Measurements from ENCODE around the gene MAP2K6. TPM values are rescaled to one million over a fixed set of nuclear protein-coding genes. Genes with fewer than 3 reads are reported as not detected.

The MAP2K6 gene
- total and polyA plus RNA-seq, 10 of the 15 experiments (the other 5 are each of a cell fraction or from before 2014, with no cell fraction given): 15.6 to 70.3 (median 22.9) TPM

DNA sequence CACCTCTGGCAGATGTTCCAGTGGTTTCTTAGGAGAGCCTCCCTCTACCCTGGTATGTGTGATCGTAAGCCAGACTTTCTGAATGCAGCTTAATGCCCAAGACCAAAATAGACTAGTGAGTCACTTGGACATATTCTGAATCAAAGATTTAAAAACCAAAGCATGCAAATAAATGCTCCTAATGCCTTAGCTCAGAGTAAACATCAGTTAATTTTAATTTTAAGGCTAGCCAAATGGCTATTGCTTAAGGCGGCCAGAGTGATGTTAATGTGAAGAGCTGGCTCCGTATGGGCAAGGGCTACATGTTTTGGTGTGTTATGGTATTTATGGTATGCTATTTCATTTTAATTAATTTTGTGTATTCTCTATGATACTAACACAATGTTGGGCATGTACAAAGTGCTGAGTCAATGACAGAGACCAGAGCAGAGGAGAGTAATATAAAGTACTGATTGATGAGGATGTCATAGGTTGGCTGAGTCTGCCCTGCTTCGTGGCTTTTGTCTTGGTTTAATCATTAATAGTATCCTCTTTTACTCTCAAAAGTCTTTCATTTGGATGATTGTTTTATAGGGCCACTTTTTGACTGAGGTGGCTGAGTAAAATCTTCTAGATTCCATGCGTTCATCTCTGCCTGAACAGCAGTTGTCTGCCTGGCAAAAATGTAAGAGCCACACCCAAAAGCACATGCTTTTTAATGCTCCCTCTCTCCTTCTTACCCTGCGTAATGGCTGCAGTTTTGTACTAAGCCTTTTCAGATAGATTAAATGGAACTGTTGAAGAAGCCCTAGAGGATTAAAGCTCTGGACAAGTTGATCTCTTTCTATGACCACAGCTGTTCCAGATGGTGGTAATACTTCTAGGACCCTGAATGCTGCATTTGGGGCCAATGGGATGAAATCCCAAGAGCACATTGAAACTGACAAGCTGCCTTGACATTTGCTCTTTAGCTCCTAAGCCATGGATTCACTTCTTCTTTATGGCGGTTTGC is 59.6 kb downstream of the MAP2K6 start:
- CTCF ChIA-PET: interaction anchor here (0.7 to 1.0 kb wide), 3 partner anchors 19 to 133 kb away, joined by 3 to 5 read pairs (median 3); no protein-coding TSS in a partner anchor
- no peaks in the 10 kb centered on the region for H3K9me3 ChIP-seq (replicated peaks; ENCODE audit: control insufficient read depth, insufficient read depth, low read length)
- no TSS peak for BruUV-seq (replicated peaks)
- POLR2A ChIA-PET: no interaction called here
- no peaks in the 10 kb centered on the region for H3K27me3 ChIP-seq (replicated peaks in 1 of 2; ENCODE audit: control insufficient read depth in 2 of 2, insufficient read depth in 2 of 2, low read length in 1 of 2)
- DNase-seq (ENCODE audit: low read depth, low spot score) (no peak), FAIRE-seq (no peak), ATAC-seq (0 out of 3 replicates have a peak, but pooled peaks have one; percentile 40)
- no peak overlapping the region for H3K9ac ChIP-seq (ENCODE audit: control insufficient read depth, insufficient read depth, low read length)
- H3K27ac ChIP-seq (ENCODE audit: control insufficient read depth, insufficient read depth): no peak overlapping the region
- H4K20me1 ChIP-seq (ENCODE audit: control insufficient read depth, insufficient read depth): no peaks in the 10 kb centered on the region
- H3K36me3 ChIP-seq (ENCODE audit: control insufficient read depth in 2 of 2, insufficient read depth in 2 of 2, low read length in 1 of 2): no peaks in the 10 kb centered on the region; a peak in 1 of 4 replicates
- H3K79me2 ChIP-seq (ENCODE audit: control insufficient read depth, insufficient read depth, low read length): no peaks in the 10 kb centered on the region
- RAD21 ChIA-PET (ENCODE audit: unreplicated experiment): interaction anchor here (0.6 kb wide), 1 partner anchor 54 kb away, joined by 4 read pairs; no protein-coding TSS in a partner anchor
- SMC1A ChIA-PET (ENCODE audit: uncharacterized antibody, unreplicated experiment): interaction anchor here (0.5 to 0.8 kb wide), 2 partner anchors 52 to 744 kb away, joined by 3 read pairs; no protein-coding TSS in a partner anchor
- no peaks in the 10 kb centered on the region for H3K4me1 ChIP-seq (ENCODE audit: control insufficient read depth, insufficient read depth, low read length)
- intact Hi-C loops (cut with micrococcal nuclease; ENCODE audit: unreplicated experiment): no loop called here
- H3K4me3 ChIP-seq: no peak overlapping the region
- no peak overlapping the region for H2AFZ ChIP-seq (ENCODE audit: control insufficient read depth, low read depth, low read length)
- no peak overlapping the region for H3K4me2 ChIP-seq (ENCODE audit: control insufficient read depth, insufficient read depth)
- TF ChIP-seq SREBF2 (IDR thresholded peaks at IDR 0.05; ENCODE audit: low read length) (no peak), ASH2L (IDR thresholded peaks at IDR 0.05; ENCODE audit: borderline replicate concordance, low read depth) (no peak), FOS (IDR thresholded peaks at IDR 0.05; ENCODE audit: borderline replicate concordance, extremely low read depth, insufficient read length) (no peak), ZNF622 (IDR thresholded peaks at IDR 0.05) (no peak), BMI1 (IDR thresholded peaks at IDR 0.05; ENCODE audit: borderline replicate concordance) (no peak)
- 75% methylated on average over 7 of the region's 7 CpGs for WGBS (ENCODE audit: insufficient coverage, insufficient replicate concordance, low lambda C conversion rate, missing lambda C conversion rate)
- in situ Hi-C loops (cut with MboI): no loop called here
